ENCODE results near the gene PREPL.

DNA sequence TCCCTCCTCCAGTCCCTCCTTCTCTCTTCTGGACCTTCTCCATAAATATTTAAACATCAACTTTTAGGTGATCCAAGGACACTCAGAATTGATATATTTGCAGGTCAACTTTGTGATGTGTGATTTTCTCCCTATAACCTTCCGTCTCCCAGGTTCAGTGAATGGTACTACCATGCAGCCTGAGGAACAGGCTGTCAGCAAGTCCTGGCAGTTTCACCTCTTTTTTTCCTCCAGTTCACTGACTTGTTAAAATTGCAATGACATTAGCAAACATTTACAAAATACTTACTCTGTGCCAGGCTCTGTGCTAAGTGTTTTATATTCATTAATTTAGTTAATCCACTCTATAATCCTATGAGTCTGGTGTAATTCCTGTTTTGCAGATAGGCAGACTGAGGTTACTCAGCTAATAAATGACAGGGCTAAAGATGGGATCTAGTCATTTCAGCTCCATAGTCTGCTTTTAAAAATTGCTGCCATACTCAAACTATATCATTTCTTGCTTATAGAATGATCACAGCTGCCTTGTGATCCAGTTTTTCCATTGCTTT, 78.1 kb downstream of the PREPL start:
- TF ChIP-seq, protein P1, sequence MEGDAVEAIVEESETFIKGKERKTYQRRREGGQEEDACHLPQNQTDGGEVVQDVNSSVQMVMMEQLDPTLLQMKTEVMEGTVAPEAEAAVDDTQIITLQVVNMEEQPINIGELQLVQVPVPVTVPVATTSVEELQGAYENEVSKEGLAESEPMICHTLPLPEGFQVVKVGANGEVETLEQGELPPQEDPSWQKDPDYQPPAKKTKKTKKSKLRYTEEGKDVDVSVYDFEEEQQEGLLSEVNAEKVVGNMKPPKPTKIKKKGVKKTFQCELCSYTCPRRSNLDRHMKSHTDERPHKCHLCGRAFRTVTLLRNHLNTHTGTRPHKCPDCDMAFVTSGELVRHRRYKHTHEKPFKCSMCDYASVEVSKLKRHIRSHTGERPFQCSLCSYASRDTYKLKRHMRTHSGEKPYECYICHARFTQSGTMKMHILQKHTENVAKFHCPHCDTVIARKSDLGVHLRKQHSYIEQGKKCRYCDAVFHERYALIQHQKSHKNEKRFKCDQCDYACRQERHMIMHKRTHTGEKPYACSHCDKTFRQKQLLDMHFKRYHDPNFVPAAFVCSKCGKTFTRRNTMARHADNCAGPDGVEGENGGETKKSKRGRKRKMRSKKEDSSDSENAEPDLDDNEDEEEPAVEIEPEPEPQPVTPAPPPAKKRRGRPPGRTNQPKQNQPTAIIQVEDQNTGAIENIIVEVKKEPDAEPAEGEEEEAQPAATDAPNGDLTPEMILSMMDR (IDR thresholded peaks at IDR 0.05): no peak
- TF ChIP-seq POLR2A (IDR thresholded peaks at IDR 0.05; ENCODE audit: low read depth): no peak
- no peak for TF ChIP-seq POLR2AphosphoS5 (IDR thresholded peaks at IDR 0.05)
